Gastroesophageal sphincter (tissue), 3 donors: ENCODE data around the gene FMO2.

Source experiments
- EP300 ChIP-seq: sonication (generic); formaldehyde crosslinking; IDR thresholded peaks from one replicate; pipeline ENCODE4 v1.6.1; 2017; ENCODE audit warnings: antibody characterized with exemption, mild to moderate bottlenecking
- POLR2A ChIP-seq, 2 donors: fragments of 450-650 bp; IDR thresholded peaks; one replicate each; pipeline ENCODE4 v1.6.1; 2017; ENCODE audit warnings: antibody characterized with exemption in 2 of 2, mild to moderate bottlenecking in 2 of 2, moderate library complexity in 1 of 2
- TF ChIP-seq, protein P1 (sequence below), 4 experiments: fragments of 200-600 bp in 2 of 4; fragments of 450-650 bp in 2 of 4; sonication (generic) in 1 of 4; IDR thresholded peaks; one replicate each; pipeline ENCODE4 v1.5.1; 2017 to 2019; ENCODE audit warnings: antibody characterized with exemption in 4 of 4, mild to moderate bottlenecking in 2 of 4, moderate library complexity in 2 of 4

DNA sequence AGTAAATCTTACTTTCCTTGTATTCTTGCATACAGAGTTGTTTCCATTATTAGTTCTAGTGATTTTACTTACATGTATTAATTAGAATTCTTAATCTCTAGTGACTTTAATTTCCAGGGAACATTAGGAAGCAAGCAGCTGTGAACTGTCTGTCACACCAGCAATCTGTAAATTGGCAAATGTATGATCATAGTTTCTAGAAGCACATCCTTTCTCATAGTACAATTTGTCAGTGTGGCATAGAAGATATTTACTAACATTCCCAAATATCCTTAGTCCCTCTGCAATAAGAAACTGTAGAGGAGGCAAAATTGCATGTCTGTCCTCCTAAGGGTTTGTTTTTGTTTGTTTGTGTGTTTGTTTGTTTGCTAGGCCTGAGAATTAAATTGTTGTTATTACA is 46.2 kb downstream of the FMO2 start:
- no peak for TF ChIP-seq POLR2A (IDR thresholded peaks at IDR 0.05)
- TF ChIP-seq, protein P1, sequence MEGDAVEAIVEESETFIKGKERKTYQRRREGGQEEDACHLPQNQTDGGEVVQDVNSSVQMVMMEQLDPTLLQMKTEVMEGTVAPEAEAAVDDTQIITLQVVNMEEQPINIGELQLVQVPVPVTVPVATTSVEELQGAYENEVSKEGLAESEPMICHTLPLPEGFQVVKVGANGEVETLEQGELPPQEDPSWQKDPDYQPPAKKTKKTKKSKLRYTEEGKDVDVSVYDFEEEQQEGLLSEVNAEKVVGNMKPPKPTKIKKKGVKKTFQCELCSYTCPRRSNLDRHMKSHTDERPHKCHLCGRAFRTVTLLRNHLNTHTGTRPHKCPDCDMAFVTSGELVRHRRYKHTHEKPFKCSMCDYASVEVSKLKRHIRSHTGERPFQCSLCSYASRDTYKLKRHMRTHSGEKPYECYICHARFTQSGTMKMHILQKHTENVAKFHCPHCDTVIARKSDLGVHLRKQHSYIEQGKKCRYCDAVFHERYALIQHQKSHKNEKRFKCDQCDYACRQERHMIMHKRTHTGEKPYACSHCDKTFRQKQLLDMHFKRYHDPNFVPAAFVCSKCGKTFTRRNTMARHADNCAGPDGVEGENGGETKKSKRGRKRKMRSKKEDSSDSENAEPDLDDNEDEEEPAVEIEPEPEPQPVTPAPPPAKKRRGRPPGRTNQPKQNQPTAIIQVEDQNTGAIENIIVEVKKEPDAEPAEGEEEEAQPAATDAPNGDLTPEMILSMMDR (IDR thresholded peaks at IDR 0.05), result no peak
- no peak for TF ChIP-seq EP300
